Measurements from ENCODE around the gene COG3.

Gene COG3

GRCh38 chr13:45501175-45501526, 36.4 kb downstream of the COG3 start:
- H2AFZ ChIP-seq (ENCODE audit: low read length) = no peak overlapping the region
- H3K4me2 ChIP-seq (ENCODE audit: low read length) = no peak overlapping the region
- H3K4me1 ChIP-seq (ENCODE audit: insufficient read depth, low read length, severe bottlenecking) = no peaks in the 10 kb centered on the region
- H3K27me3 ChIP-seq (ENCODE audit: insufficient read depth, low read length) = no peaks in the 10 kb centered on the region
- TF ChIP-seq EZH2 (IDR thresholded peaks at IDR 0.05; ENCODE audit: borderline replicate concordance, low read length) (no peak), CTCF (IDR thresholded peaks at IDR 0.05; ENCODE audit: low read length) (no peak)
- H3K9ac ChIP-seq (ENCODE audit: low read length) = no peak overlapping the region
- no peaks in the 10 kb centered on the region for H3K9me2 ChIP-seq (ENCODE audit: low read depth, low read length)
- H3K27ac ChIP-seq (ENCODE audit: low read depth, low read length, poor library complexity, severe bottlenecking) = no peak overlapping the region
- H3K9me3 ChIP-seq (ENCODE audit: low read length) = no peaks in the 10 kb centered on the region
- H3K4me3 ChIP-seq (ENCODE audit: low read depth, low read length, poor library complexity, severe bottlenecking) = no peak overlapping the region
- H3F3A ChIP-seq (ENCODE audit: insufficient read depth, low read length) = no peaks in the 10 kb centered on the region
- H3K36me3 ChIP-seq (ENCODE audit: insufficient read depth, low read length) = peaks cover 68% of the 10 kb centered on the region
- H3K79me2 ChIP-seq (ENCODE audit: insufficient read depth, low read length) = no peaks in the 10 kb centered on the region
- no peaks in the 10 kb centered on the region for H4K20me1 ChIP-seq (ENCODE audit: insufficient read depth, low read length)

- Histone ChIP-seq H2AFZ (ENCODE audit: low read length) (no peak overlapping the region), H3K36me3 (ENCODE audit: insufficient read depth, low read length) (peaks cover 58% of the 10 kb centered on the region), H3K27me3 (ENCODE audit: insufficient read depth, low read length) (no peaks in the 10 kb centered on the region), H3K9me2 (ENCODE audit: low read depth, low read length) (no peaks in the 10 kb centered on the region), H3K4me2 (ENCODE audit: low read length) (no peak overlapping the region), H3F3A (ENCODE audit: insufficient read depth, low read length) (no peaks in the 10 kb centered on the region), H3K79me2 (ENCODE audit: insufficient read depth, low read length) (no peaks in the 10 kb centered on the region), H3K4me3 (ENCODE audit: low read depth, low read length, poor library complexity, severe bottlenecking) (no peak overlapping the region), H3K27ac (ENCODE audit: low read depth, low read length, poor library complexity, severe bottlenecking) (no peak overlapping the region), H3K4me1 (ENCODE audit: insufficient read depth, low read length, severe bottlenecking) (peaks cover 2% of the 10 kb centered on the region), H3K9ac (ENCODE audit: low read length) (no peak overlapping the region), H3K9me3 (ENCODE audit: low read length) (no peaks in the 10 kb centered on the region), H4K20me1 (ENCODE audit: insufficient read depth, low read length) (no peaks in the 10 kb centered on the region)
- TF ChIP-seq CTCF (IDR thresholded peaks at IDR 0.05; ENCODE audit: low read length) = no peak
- no peak for TF ChIP-seq EZH2 (IDR thresholded peaks at IDR 0.05; ENCODE audit: borderline replicate concordance, low read length)
These were observed 38.9 kb downstream of the COG3 start for GRCh38 chr13:45503658-45504057.

GRCh38 chr13:45506811-45507210, 42.1 kb downstream of the COG3 start:
- H3K4me2 ChIP-seq (ENCODE audit: low read length) = no peak overlapping the region
- TF ChIP-seq EZH2 (IDR thresholded peaks at IDR 0.05; ENCODE audit: borderline replicate concordance, low read length) (no peak), CTCF (IDR thresholded peaks at IDR 0.05; ENCODE audit: low read length) (no peak)
- H4K20me1 ChIP-seq (ENCODE audit: insufficient read depth, low read length) = no peaks in the 10 kb centered on the region
- H3F3A ChIP-seq (ENCODE audit: insufficient read depth, low read length) = no peaks in the 10 kb centered on the region
- no peaks in the 10 kb centered on the region for H3K27me3 ChIP-seq (ENCODE audit: insufficient read depth, low read length)
- H3K9me2 ChIP-seq (ENCODE audit: low read depth, low read length) = no peaks in the 10 kb centered on the region
- peaks cover 58% of the 10 kb centered on the region for H3K36me3 ChIP-seq (ENCODE audit: insufficient read depth, low read length)
- H3K79me2 ChIP-seq (ENCODE audit: insufficient read depth, low read length) = no peaks in the 10 kb centered on the region
- no peak overlapping the region for H3K9ac ChIP-seq (ENCODE audit: low read length)
- no peak overlapping the region for H3K4me3 ChIP-seq (ENCODE audit: low read depth, low read length, poor library complexity, severe bottlenecking)
- H2AFZ ChIP-seq (ENCODE audit: low read length) = no peak overlapping the region
- peaks cover 3% of the 10 kb centered on the region for H3K4me1 ChIP-seq (ENCODE audit: insufficient read depth, low read length, severe bottlenecking)
- H3K9me3 ChIP-seq (ENCODE audit: low read length) = no peaks in the 10 kb centered on the region
- H3K27ac ChIP-seq (ENCODE audit: low read depth, low read length, poor library complexity, severe bottlenecking) = no peak overlapping the region

Data from OCI-LY1 (cell line).